Activated CD8-positive, alpha-beta memory T cell treated with anti-CD3 and anti-CD28 coated beads, Interleukin-2, amount 50 U/mL, for 48 hours (primary cell): ENCODE measurements around the gene BPIFB2.

Experiments
- DNase-seq: peaks from one replicate; pipeline ENCODE4 v3.0.0-alpha.2; 2020

The BPIFB2 gene

DNA sequence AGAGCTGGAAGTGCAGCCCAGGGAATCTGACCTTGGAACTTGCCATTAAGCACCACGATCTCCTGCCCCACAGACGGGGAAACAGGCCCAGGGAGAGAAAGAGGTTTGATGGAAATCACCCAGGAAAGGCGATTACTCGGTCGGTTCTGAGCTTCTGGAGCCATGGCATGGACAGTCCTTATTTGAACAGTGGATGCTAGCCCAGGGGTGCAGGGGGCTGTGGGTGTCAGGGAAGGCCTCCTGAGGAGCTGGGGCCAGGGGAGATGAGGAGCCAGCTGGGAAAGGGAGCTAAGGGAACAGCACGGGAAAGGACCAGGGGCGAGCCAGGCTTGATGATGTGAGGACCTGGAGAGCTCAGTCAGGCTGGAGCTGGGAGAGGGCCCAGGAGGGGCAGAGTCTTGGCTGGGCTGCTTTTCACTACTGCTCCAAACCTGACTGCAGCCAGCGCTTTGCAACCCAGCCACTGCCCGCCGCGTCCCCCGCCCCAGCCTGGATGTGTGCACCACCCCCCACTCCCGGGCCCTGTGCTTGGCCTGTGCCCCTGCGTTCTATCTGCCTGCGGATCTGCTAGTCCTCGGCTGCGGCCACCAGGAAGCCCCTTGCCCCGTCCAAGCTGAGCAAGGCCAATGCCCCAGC lies 21.1 kb upstream of the BPIFB2 start:
- no peak for DNase-seq

GRCh38 chr20:32987044-32987825 lies 20.3 kb upstream of the BPIFB2 start:
- no peak for DNase-seq

- no peak for DNase-seq
These were observed 19.5 kb upstream of the BPIFB2 start for GRCh38 chr20:32988008-32988407.

- DNase-seq, result no peak
These were observed 17.8 kb upstream of the BPIFB2 start for GRCh38 chr20:32989507-32990283.

- DNase-seq, result no peak
These were observed 17.1 kb upstream of the BPIFB2 start for GRCh38 chr20:32990426-32990825.

GRCh38 chr20:32991383-32991782 lies 16.1 kb upstream of the BPIFB2 start:
- no peak for DNase-seq

- no peak for DNase-seq
These were observed 15.5 kb upstream of the BPIFB2 start for GRCh38 chr20:32991792-32992641.

- no peak for DNase-seq
These were observed 13.9 kb upstream of the BPIFB2 start for GRCh38 chr20:32993496-32994050.

DNA sequence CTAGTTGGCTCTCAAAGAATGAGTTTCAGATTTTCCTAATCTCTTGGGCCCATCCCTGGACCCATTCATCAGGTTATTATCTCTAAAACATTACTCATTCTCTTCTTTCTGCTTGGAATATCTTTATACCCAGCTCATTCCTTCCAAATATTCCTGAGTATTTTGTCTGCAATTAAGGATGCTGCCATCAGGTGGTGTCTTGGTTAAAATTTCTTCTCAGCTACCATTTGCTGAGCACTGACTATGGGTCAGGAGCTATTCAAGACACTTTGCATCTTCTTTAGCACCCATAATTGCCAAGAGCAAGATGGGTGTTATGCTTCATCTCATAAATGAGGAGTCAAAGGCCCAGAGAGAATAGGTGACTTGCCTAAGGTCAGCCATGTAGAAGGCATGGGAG lies 11.7 kb upstream of the BPIFB2 start:
- DNase-seq, result no peak

DNA sequence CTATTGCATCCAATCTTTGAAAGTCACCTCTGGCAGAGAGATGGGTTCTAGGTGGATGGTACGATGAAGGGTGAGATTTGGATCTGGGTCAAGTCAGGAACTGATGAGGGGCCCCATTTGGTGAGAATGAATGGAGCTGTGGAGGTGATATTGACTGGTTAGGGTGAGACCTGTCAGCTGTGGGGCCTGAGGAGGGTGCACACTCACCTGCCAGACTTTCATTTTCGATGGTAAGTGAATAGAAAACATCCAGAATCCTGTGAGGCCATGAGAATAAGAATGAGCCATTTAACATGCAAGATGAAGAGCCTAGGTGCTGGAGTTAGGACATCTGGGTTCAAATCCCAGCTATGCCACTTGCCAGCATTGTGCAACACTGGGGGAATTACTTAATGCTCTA lies 10.1 kb upstream of the BPIFB2 start:
- no peak for DNase-seq

GRCh38 chr20:32999603-33000250 lies 7.8 kb upstream of the BPIFB2 start:
- no peak for DNase-seq

- DNase-seq, result no peak
These were observed 6.6 kb upstream of the BPIFB2 start for GRCh38 chr20:33000802-33001466.

- no peak for DNase-seq
These were observed 5.3 kb upstream of the BPIFB2 start for GRCh38 chr20:33002087-33002808.

DNA sequence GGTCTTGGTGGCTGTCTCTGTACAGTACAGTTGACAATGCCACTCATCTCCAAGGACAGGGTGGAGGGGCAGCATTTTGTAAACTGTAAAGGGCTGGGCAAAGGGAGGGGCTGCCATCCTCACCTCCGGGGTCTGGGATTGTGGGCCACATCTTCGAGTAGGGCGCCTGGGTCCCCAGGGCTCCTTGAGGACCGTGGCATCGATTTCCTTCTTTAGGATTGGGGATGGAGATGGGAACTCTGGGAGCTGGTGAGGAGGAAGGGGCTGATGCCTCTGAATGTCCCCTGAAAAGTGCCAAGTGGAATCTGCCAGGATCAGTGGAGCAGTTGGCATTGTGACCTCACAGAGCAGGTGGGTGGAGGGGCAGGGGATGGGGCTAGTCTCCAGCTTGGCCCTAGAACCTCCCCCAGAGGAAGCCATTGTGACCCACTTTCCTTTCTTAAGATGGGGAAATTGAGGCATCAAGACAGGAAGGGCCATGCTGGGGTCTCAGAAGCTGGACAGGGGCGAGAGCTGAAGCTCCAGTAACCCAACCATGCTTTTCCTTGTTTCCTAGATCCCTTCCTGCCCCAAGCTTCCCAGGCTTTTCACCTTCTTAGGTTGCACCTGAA lies 3.3 kb upstream of the BPIFB2 start, which contains the start of gene SUN5:
TSS of gene SUN5 (minus strand) at position 293 of the 611 bp plus-strand sequence. CDS start at position 200, 93 bp downstream.
- DNase-seq, result no peak

- no peak for DNase-seq
These were observed 2.4 kb upstream of the BPIFB2 start for GRCh38 chr20:33005132-33005566.

- DNase-seq, result no peak
These were observed 1.4 kb upstream of the BPIFB2 start for GRCh38 chr20:33005908-33006775.

DNA sequence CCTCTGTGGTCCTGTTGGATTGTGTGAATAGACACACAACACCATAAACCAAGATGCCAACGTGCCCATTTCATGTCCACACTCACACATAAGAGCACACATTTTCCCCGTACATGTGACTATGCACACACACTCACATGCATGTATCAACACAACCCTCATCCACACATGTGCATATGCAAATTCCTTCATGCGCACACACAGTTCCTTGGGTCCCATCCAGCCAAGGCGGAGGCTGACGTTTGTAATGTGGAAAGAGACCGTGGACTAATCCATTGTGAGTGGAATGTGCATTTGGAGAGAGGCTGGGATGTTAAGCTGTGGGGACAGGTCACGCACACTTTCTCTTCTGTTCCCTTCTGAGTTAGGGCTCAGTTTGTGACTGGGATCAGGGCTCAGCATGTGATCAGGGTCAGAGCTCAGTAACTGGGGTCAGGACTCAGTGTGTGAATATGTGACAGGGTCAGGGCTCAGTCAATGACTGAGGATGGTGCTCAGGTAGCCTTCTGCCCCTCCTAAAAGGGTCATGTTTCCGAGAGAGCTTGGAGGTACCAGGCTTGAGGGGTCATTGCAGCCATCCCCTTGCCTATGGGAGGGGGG lies 628 bp upstream of the BPIFB2 start:
- no peak for DNase-seq
